ENCODE measurements around the gene MEIS2.

MEIS2 gene

GRCh38 chr15:36925049-36925448, 175.3 kb downstream of the MEIS2 start:
- no peak for DNase-seq

- DNase-seq = no peak
Observed at GRCh38 chr15:36924034-36924433, 176.3 kb downstream of the MEIS2 start.

GRCh38 chr15:36921484-36922091, 178.8 kb downstream of the MEIS2 start:
- no peak for DNase-seq

GRCh38 chr15:36917411-36918267, 182.7 kb downstream of the MEIS2 start:
- no peak for DNase-seq

GRCh38 chr15:36914960-36915808, 185.2 kb downstream of the MEIS2 start:
- no peak for DNase-seq

- no peak for DNase-seq
Observed at GRCh38 chr15:36914466-36914865, 185.9 kb downstream of the MEIS2 start.

- DNase-seq = no peak
Observed at GRCh38 chr15:36912311-36912712, 188.0 kb downstream of the MEIS2 start.

GRCh38 chr15:36911322-36911944, 188.9 kb downstream of the MEIS2 start:
- DNase-seq = no peak

- DNase-seq = no peak
Observed at GRCh38 chr15:36908991-36909390, 191.4 kb downstream of the MEIS2 start.

- no peak for DNase-seq
Observed at GRCh38 chr15:36907295-36907694, 193.1 kb downstream of the MEIS2 start.

GRCh38 chr15:36905908-36906307, 194.4 kb downstream of the MEIS2 start:
- DNase-seq = no peak

- DNase-seq = no peak
Observed at GRCh38 chr15:36904715-36905114, 195.6 kb downstream of the MEIS2 start.

GRCh38 chr15:36903922-36904556, 196.3 kb downstream of the MEIS2 start:
- DNase-seq = no peak

GRCh38 chr15:36903195-36903594, 197.2 kb downstream of the MEIS2 start:
- no peak for DNase-seq

GRCh38 chr15:36901012-36901411, 199.3 kb downstream of the MEIS2 start:
- DNase-seq = no peak

- no peak for DNase-seq
Observed at GRCh38 chr15:36899696-36900095, 200.7 kb downstream of the MEIS2 start.

- no peak for DNase-seq
Observed at GRCh38 chr15:36898536-36899126, 201.7 kb downstream of the MEIS2 start.

- DNase-seq = no peak
Observed at GRCh38 chr15:36897834-36898233, 202.5 kb downstream of the MEIS2 start.

- DNase-seq = no peak
Observed at GRCh38 chr15:36896949-36897348, 203.4 kb downstream of the MEIS2 start.

- DNase-seq = no peak
Observed at GRCh38 chr15:36894075-36894474, 206.3 kb downstream of the MEIS2 start.

GRCh38 chr15:36893276-36893675, 207.1 kb downstream of the MEIS2 start:
- DNase-seq = no peak
